GM23338 (cell line): ENCODE results near the gene HGF. TPM values are rescaled to one million over a fixed set of nuclear protein-coding genes. Genes with fewer than 3 reads are reported as not detected.

Experiments used
- ATAC-seq: fragments of 200-7000 bp; cut with Tn5 transposase; 3 replicates; pipeline ENCODE4 v1.9.1; 2020
- DNase-seq: peaks from one replicate; pipeline ENCODE4 v3.0.0-alpha.2; 2015; ENCODE audit warnings: low spot score
- H2AFZ ChIP-seq: fragments of 200-600 bp; sonication (generic); 2 replicates; pipeline ENCODE4 v1.8.0; 2016; ENCODE audit warnings: antibody characterized with exemption, mild to moderate bottlenecking, moderate library complexity
- H3F3A ChIP-seq: fragments of 200-600 bp; sonication (generic); replicated peaks from 2 replicates; pipeline ENCODE4 v1.8.0; 2017; ENCODE audit warnings: antibody characterized with exemption, mixed run types, low read depth
- H3K27ac ChIP-seq: fragments of 200-600 bp; sonication (generic); 2 replicates; pipeline ENCODE4 v1.6.1; 2016; ENCODE audit warnings: low read depth
- H3K27me3 ChIP-seq: fragments of 200-600 bp; sonication (generic); 2 replicates; pipeline ENCODE4 v1.8.0; 2016; ENCODE audit warnings: mild to moderate bottlenecking, mixed run types, moderate library complexity; ENCODE audit not compliant: insufficient read depth
- H3K36me3 ChIP-seq: fragments of 200-600 bp; sonication (generic); 2 replicates; pipeline ENCODE4 v1.8.0; 2016; ENCODE audit warnings: mild to moderate bottlenecking; ENCODE audit not compliant: insufficient read depth
- H3K4me1 ChIP-seq: fragments of 200-600 bp; sonication (generic); 2 replicates; pipeline ENCODE4 v1.8.0; 2016; ENCODE audit warnings: mild to moderate bottlenecking, moderate library complexity; ENCODE audit not compliant: insufficient read depth
- H3K4me2 ChIP-seq: fragments of 200-600 bp; sonication (generic); 2 replicates; pipeline ENCODE4 v1.7.1; 2017; ENCODE audit warnings: mixed run types
- H3K4me3 ChIP-seq: fragments of 200-600 bp; sonication (generic); 2 replicates; pipeline ENCODE4 v1.6.1; 2016; ENCODE audit warnings: mixed run types
- H3K79me2 ChIP-seq: fragments of 200-600 bp; sonication (generic); replicated peaks from 2 replicates; pipeline ENCODE4 v1.8.0; 2017; ENCODE audit warnings: mild to moderate bottlenecking; ENCODE audit not compliant: insufficient read depth
- H3K9me2 ChIP-seq: fragments of 200-600 bp; sonication (generic); 2 replicates; pipeline ENCODE4 v1.8.0; 2017; ENCODE audit not compliant: insufficient read depth
- H4K20me1 ChIP-seq: fragments of 200-600 bp; sonication (generic); replicated peaks from 2 replicates; pipeline ENCODE4 v1.8.0; 2017; ENCODE audit warnings: mild to moderate bottlenecking; ENCODE audit not compliant: insufficient read depth
- H3K27ac Mint-ChIP-seq: 2 replicates; pipeline ENCODE4 v1.8.0; 2020; ENCODE audit warnings: inconsistent platforms, mild to moderate bottlenecking, moderate library complexity, mixed read lengths
- H3K27me3 Mint-ChIP-seq: 3 replicates; pipeline ENCODE4 v1.8.0; 2022; ENCODE audit warnings: low read depth, mild to moderate bottlenecking, moderate library complexity, mixed read lengths, inconsistent platforms; ENCODE audit not compliant: insufficient read depth, poor library complexity
- H3K36me3 Mint-ChIP-seq: 3 replicates; pipeline ENCODE4 v1.8.0; 2021; ENCODE audit warnings: low read depth, mild to moderate bottlenecking, inconsistent platforms, moderate library complexity, mixed read lengths
- H3K4me1 Mint-ChIP-seq: 3 replicates; pipeline ENCODE4 v1.8.0; 2020; ENCODE audit warnings: mild to moderate bottlenecking, inconsistent platforms, mixed read lengths
- H3K4me3 Mint-ChIP-seq: 3 replicates; pipeline ENCODE4 v1.8.0; 2021; ENCODE audit warnings: moderate library complexity, mild to moderate bottlenecking, inconsistent platforms, mixed read lengths
- H3K9me3 Mint-ChIP-seq: 3 replicates; pipeline ENCODE4 v1.8.0; 2020; ENCODE audit warnings: moderate library complexity, mild to moderate bottlenecking, inconsistent platforms, mixed read lengths
- CREB1 ChIP-seq: fragments of 250-450 bp; sonication (Bioruptor Pico); IDR thresholded peaks from 2 replicates; pipeline ENCODE4 v1.5.0; 2020; ENCODE audit warnings: low read depth, mild to moderate bottlenecking, moderate library complexity
- EZH2 ChIP-seq: fragments of 200-600 bp; sonication (generic); IDR thresholded peaks from one replicate; pipeline ENCODE4 v1.8.0; 2017; ENCODE audit warnings: antibody characterized with exemption, mild to moderate bottlenecking, low read depth; ENCODE audit not compliant: unreplicated experiment
- JUNB ChIP-seq: IDR thresholded peaks from one replicate; pipeline ENCODE4 v1.6.1; 2016; ENCODE audit warnings: antibody characterized with exemption; ENCODE audit not compliant: unreplicated experiment
- POLR2AphosphoS5 ChIP-seq: IDR thresholded peaks from 2 replicates; pipeline ENCODE4 v1.6.1; 2016; ENCODE audit warnings: antibody characterized with exemption, low read depth
- STAT1 ChIP-seq: IDR thresholded peaks from one replicate; pipeline ENCODE4 v1.6.1; 2016; ENCODE audit warnings: antibody characterized with exemption; ENCODE audit not compliant: unreplicated experiment
- polyA plus RNA-seq: library from polyadenylated mRNA; unstranded; fragments of >200 nt; fragmentation: Nextera tagmentation; extraction: Ambion mirVana; gene quantifications from 2 replicates; pipeline ENCODE4 v1.2.1, GENCODE V29; 2016
- total RNA-seq: library from RNA; depleted of rRNA; stranded (reverse); fragments of >200 nt; shearing (Covaris generic); gene quantifications from 2 replicates; pipeline ENCODE4 v1.2.3, GENCODE V29; 2014
- TF ChIP-seq, protein P1 (sequence below): IDR thresholded peaks from one replicate; pipeline ENCODE4 v1.6.1; 2018; ENCODE audit warnings: antibody characterized with exemption; ENCODE audit not compliant: unreplicated experiment
- TF ChIP-seq, protein P2 (sequence below), 2 experiments: fragments of 200-600 bp in 1 of 2; sonication (generic) in 1 of 2; conservative IDR thresholded peaks; 2 replicates each; pipeline versions ENCODE4 v1.5.1 to v1.6.1; 2016 to 2017; ENCODE audit warnings: antibody characterized with exemption in 2 of 2, low read depth in 2 of 2, mild to moderate bottlenecking in 2 of 2, moderate library complexity in 1 of 2
- TF ChIP-seq, protein P3 (sequence below): IDR thresholded peaks from 2 replicates; pipeline ENCODE4 v1.6.1; 2016; ENCODE audit warnings: antibody characterized with exemption

Gene HGF
- total and polyA plus RNA-seq, 2 experiments from 2014 or later: 0.24 to 1.1 TPM

DNA sequence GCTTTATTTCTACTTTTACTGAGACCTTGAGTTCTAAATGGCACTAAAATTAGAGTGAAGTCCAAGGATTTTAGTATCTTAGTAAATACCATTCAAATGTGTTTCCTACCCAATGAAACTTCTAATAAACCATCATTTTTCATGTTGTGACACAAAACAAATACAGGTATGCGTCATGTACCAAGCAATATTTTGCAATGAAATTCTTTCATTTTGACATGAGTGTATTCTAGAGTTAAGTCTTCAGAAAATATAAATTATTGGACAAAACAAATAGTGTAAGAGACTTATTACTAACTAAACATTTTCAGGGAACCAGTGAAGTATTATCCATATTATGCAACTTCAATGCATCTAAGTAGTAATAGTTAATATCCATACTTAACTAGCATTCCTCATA, 16.5 kb downstream of the HGF start:
- Histone ChIP-seq H3K4me3 (no peak overlapping the region), H3K4me2 (no peak overlapping the region), H3K27me3 (no peaks in the 10 kb centered on the region), H3K27ac (no peak overlapping the region), H4K20me1 (no peaks in the 10 kb centered on the region), H3F3A (no peaks in the 10 kb centered on the region), H3K36me3 (no peaks in the 10 kb centered on the region), H3K4me1 (peaks cover 13% of the 10 kb centered on the region), H3K9me2 (no peaks in the 10 kb centered on the region), H3K79me2 (no peaks in the 10 kb centered on the region), H2AFZ (no peak overlapping the region)
- TF ChIP-seq, protein P1, sequence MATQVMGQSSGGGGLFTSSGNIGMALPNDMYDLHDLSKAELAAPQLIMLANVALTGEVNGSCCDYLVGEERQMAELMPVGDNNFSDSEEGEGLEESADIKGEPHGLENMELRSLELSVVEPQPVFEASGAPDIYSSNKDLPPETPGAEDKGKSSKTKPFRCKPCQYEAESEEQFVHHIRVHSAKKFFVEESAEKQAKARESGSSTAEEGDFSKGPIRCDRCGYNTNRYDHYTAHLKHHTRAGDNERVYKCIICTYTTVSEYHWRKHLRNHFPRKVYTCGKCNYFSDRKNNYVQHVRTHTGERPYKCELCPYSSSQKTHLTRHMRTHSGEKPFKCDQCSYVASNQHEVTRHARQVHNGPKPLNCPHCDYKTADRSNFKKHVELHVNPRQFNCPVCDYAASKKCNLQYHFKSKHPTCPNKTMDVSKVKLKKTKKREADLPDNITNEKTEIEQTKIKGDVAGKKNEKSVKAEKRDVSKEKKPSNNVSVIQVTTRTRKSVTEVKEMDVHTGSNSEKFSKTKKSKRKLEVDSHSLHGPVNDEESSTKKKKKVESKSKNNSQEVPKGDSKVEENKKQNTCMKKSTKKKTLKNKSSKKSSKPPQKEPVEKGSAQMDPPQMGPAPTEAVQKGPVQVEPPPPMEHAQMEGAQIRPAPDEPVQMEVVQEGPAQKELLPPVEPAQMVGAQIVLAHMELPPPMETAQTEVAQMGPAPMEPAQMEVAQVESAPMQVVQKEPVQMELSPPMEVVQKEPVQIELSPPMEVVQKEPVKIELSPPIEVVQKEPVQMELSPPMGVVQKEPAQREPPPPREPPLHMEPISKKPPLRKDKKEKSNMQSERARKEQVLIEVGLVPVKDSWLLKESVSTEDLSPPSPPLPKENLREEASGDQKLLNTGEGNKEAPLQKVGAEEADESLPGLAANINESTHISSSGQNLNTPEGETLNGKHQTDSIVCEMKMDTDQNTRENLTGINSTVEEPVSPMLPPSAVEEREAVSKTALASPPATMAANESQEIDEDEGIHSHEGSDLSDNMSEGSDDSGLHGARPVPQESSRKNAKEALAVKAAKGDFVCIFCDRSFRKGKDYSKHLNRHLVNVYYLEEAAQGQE: no peak
- TF ChIP-seq, protein P2, sequence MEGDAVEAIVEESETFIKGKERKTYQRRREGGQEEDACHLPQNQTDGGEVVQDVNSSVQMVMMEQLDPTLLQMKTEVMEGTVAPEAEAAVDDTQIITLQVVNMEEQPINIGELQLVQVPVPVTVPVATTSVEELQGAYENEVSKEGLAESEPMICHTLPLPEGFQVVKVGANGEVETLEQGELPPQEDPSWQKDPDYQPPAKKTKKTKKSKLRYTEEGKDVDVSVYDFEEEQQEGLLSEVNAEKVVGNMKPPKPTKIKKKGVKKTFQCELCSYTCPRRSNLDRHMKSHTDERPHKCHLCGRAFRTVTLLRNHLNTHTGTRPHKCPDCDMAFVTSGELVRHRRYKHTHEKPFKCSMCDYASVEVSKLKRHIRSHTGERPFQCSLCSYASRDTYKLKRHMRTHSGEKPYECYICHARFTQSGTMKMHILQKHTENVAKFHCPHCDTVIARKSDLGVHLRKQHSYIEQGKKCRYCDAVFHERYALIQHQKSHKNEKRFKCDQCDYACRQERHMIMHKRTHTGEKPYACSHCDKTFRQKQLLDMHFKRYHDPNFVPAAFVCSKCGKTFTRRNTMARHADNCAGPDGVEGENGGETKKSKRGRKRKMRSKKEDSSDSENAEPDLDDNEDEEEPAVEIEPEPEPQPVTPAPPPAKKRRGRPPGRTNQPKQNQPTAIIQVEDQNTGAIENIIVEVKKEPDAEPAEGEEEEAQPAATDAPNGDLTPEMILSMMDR (conservative IDR thresholded peaks at IDR 0.05; ENCODE audit: low read depth in 2 of 2): no peak
- TF ChIP-seq CREB1 (CRISPR knock-in tag) (no peak), EZH2 (no peak), JUNB (no peak)
- TF ChIP-seq, protein P3, sequence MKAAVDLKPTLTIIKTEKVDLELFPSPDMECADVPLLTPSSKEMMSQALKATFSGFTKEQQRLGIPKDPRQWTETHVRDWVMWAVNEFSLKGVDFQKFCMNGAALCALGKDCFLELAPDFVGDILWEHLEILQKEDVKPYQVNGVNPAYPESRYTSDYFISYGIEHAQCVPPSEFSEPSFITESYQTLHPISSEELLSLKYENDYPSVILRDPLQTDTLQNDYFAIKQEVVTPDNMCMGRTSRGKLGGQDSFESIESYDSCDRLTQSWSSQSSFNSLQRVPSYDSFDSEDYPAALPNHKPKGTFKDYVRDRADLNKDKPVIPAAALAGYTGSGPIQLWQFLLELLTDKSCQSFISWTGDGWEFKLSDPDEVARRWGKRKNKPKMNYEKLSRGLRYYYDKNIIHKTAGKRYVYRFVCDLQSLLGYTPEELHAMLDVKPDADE: no peak
- ATAC-seq (no peak), DNase-seq (no peak)
- no peaks in the 10 kb centered on the region for H3K27me3 Mint-ChIP-seq
- H3K4me3 Mint-ChIP-seq: no peak overlapping the region
- no peaks in the 10 kb centered on the region for H3K36me3 Mint-ChIP-seq
- H3K9me3 Mint-ChIP-seq: no peaks in the 10 kb centered on the region
- H3K4me1 Mint-ChIP-seq: peaks cover 28% of the 10 kb centered on the region
- no peak overlapping the region for H3K27ac Mint-ChIP-seq

DNA sequence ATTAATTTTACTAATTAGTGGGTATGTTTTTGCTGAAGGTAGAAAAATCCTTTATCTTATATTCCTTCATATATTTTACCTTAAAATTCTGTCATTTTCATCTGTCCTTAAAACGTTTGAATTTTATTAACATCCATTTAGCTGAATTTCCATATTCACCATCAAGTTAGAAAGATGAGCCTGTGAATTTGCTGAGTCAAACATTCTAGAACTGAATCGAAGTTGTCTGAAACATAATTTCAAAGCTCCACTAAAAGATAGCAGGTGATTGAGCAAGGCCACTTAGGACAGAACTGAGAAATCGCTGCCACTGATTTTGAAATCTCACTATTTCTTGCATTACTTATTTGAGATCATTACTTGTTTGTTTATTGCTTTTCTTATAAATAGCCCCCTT, 17.5 kb downstream of the HGF start:
- H3K4me2 ChIP-seq: peak overlapping the region; percentile 3; the same call in 1 of the 2 replicates
- no peaks in the 10 kb centered on the region for H3K27me3 Mint-ChIP-seq
- peak overlapping the region; percentile 57 for H3K27ac ChIP-seq
- H4K20me1 ChIP-seq: no peaks in the 10 kb centered on the region
- H3K4me3 Mint-ChIP-seq: no peak overlapping the region
- H3K4me1 ChIP-seq: peaks cover 13% of the 10 kb centered on the region
- H3K4me3 ChIP-seq: no peak overlapping the region
- no peak for TF ChIP-seq STAT1
- TF ChIP-seq POLR2AphosphoS5: no peak
- TF ChIP-seq, protein P2 (conservative IDR thresholded peaks at IDR 0.05; ENCODE audit: low read depth in 2 of 2): no peak
- TF ChIP-seq JUNB: no peak
- TF ChIP-seq, protein P1: no peak
- no peak for TF ChIP-seq CREB1 (CRISPR knock-in tag)
- ATAC-seq (no peak), DNase-seq (no peak)
- peaks cover 28% of the 10 kb centered on the region for H3K4me1 Mint-ChIP-seq
- no peaks in the 10 kb centered on the region for H3K36me3 ChIP-seq
- no peaks in the 10 kb centered on the region for H3K36me3 Mint-ChIP-seq
- peak overlapping the region; percentile 85 for H3K27ac Mint-ChIP-seq
- H3F3A ChIP-seq: no peaks in the 10 kb centered on the region
- H3K9me2 ChIP-seq: no peaks in the 10 kb centered on the region
- no peaks in the 10 kb centered on the region for H3K79me2 ChIP-seq
- H2AFZ ChIP-seq: no peak overlapping the region
- no peaks in the 10 kb centered on the region for H3K27me3 ChIP-seq
- no peaks in the 10 kb centered on the region for H3K9me3 Mint-ChIP-seq
